Measurements from ENCODE around the gene ARID2.

The ARID2 gene

DNA sequence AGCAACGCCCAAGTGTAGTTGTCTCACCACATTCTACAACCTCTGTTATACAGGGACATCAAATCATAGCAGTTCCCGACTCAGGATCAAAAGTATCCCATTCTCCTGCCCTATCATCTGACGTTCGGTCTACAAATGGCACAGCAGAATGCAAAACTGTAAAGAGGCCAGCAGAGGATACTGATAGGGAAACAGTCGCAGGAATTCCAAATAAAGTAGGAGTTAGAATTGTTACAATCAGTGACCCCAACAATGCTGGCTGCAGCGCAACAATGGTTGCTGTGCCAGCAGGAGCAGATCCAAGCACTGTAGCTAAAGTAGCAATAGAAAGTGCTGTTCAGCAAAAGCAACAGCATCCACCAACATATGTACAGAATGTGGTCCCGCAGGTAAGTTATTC lies 123.0 kb downstream of the ARID2 start:
- DNase-seq (ENCODE audit: low read depth in 2 of 3, low spot score in 2 of 3): no peak

DNA sequence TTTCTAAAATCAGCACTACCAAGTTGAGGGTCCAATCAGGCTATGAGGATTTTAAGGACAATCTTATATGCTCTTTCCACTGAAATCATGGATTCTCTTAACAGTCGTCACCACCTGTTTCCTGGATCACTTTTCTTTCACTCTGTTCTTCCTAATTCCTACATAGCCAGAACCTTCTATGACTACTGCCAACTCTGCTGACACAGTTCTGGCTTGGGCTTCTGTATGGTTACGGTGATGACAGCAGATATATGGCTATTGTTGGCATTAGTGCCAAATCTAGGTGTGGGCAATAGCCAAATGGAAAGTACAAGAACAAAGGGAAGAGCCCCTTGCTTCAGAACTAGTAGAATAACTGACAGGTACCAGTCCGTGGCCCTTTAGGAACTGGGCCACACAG lies 124.0 kb downstream of the ARID2 start:
- DNase-seq (ENCODE audit: low read depth in 2 of 3, low spot score in 2 of 3): no peak

DNA sequence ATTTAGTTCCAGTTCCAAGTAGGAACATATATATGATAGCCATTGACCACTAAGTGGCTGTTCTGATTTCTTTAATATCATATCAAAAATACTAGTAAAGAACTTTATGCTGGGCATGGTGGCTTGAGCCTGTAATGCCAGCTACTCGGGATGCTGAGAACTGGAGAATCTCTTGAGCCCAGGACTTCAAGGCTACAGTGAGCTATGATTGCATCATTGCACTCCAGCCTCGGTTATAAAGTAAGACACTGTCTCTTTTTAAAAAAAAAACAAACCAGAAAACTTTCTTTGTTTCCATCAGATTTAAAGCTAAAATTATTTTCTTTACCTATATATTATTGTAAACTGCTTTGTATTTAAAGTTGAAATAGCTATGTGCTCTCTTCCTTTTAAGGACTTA lies 133.8 kb downstream of the ARID2 start:
- DNase-seq (ENCODE audit: low read depth in 2 of 3, low spot score in 2 of 3): no peak

DNA sequence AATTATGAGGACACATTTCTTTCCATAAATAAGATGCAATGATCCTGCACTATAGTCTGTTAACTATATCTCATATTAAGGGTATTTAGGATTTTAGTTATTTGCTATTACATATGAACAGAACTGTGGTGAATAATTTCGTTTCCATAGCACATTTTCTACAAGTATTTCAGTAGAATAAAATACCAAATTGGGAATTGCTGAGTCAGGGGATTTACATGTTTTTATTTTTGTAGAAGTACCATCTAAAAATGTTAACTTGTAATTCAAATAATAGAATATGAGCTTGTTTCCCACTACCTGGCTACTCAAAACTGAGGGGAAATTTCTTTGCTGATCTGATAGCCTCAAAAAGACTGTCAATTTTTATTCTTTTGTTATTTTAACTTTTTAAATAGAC lies 136.8 kb downstream of the ARID2 start:
- no peak for DNase-seq (ENCODE audit: low read depth in 2 of 3, low spot score in 2 of 3)

DNA sequence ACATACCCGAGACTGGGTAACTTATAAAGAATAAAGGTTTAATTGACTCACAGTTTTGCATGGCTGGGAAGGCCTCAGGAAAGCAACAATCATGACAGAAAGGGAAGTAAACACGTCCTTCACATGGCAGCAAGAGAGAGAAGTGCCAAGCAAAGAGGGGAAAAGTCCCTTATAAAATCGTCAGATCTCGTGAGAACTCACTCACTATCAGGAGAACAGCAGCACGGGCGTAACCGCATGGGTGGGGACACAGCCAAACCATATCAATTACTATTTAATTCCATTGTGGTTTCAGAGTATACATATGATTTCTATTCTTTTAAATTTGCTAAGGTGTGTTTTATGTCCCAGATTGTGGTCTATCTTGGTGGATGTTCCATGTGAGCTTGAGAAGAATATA lies 142.9 kb downstream of the ARID2 start:
- DNase-seq (ENCODE audit: low read depth in 2 of 3, low spot score in 2 of 3): no peak

DNA sequence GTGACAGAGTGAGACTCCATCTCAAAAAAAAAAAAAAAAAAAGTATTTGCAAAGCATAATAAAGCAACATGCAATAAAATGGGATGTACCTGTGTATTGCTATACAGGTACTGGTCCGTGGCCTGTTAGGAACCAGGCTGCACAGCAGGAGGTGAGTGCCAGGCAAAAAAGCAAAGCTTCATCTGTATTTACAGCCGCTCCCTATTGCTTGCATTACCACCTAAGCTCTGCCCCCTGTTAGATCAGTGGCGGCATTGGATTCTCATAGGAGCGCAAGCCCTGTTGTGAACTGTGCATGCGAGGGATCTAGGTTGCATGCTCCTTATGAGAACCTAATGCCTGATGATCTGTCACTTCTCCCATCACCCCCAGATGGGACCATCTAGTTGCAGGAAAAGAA lies 147.6 kb downstream of the ARID2 start:
- no peak for DNase-seq (ENCODE audit: low read depth in 2 of 3, low spot score in 2 of 3)

DNA sequence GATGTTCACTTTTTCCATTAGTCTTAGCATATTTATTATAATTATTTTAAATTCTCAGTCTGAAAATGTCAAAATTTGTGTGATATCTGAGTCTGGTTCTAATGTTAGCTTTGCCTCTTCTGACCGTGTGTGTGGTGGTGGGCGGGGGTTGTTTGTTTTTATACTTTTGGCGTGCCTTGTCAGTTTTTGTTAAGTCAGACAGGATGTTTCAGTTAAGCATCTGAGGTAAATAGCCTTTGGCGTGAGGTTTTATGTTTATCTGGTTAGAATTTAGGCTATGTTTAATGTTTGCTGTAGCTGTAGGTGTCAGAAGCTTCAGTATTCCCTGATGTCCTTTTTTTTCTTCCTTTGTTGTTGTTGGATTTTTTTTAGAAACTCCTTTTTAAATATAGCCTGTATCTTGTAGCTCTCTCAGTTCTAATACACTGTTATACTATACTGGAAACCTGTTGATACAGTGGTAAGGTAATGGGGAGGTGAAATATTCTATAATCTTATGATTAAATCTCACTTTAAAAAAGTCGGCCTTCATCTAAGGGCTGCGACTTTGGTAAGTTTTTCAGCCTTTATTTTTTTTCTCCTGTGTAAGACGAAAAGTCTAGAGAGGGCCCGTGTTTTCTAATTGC lies 149.2 kb downstream of the ARID2 start:
- DNase-seq (ENCODE audit: low read depth in 2 of 3, low spot score in 2 of 3): no peak

DNA sequence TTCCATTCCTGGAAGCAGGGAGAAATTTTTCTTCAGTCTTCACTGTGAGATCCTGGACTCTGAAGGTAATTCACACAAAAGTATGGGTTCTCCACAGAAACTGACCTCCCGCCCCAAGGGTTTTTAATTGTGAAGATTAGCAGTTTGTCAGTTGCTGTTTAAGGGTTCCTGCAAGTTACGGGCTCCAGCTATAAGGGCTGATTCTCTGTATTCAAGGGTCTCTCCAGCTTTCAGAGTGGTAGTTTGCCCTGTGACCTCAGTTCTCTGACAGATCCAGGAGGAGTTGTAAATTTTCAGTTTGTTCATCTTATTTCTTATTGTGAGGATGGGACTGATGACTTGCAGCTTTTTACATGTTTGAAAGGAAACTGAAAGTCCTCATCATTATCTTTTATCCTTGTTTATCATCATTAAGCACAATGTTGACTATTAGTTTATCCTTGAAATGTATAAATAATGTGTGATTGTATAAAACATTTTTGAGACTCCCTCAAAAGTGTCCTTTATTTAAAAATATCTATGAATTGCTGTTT lies 149.9 kb downstream of the ARID2 start:
- no peak for DNase-seq (ENCODE audit: low read depth in 2 of 3, low spot score in 2 of 3)

DNA sequence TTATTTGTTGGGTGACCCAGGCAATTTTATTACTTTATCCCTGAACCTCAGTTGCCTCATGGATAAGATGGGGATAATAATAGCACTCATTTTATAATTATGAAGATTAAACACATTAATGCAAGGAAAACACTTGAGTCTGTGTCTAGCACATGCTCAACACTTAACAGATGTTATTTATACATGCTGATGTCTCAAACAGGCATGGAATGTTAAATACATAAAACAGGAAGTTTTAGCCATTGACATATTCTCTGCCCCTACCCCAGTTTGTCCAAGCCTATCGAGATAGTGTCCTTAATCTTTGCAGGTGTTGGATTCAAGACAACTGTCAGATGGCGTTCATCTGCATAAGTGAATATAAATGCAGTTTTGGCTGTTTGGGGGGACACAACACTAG lies 151.0 kb downstream of the ARID2 start:
- no peak for DNase-seq (ENCODE audit: low read depth in 2 of 3, low spot score in 2 of 3)

DNA sequence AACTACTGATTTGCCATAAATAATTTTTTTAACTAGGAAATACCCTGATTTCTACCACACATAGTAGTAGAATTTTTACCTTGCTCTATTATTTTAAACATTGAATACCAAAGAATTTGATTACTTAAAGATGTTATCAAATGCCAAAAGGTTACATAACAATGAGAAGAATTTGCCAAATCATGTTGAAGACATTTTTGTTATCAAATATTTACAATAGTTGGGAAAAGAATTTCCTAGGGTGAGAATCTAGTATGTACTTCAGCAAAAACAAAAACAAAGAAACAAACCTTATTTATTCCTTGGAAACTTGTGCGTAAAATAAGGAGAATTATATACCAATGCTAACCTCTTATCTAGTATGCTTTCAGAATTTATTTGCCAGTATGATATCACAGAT lies 153.7 kb downstream of the ARID2 start:
- no peak for DNase-seq (ENCODE audit: low read depth in 2 of 3, low spot score in 2 of 3)

DNA sequence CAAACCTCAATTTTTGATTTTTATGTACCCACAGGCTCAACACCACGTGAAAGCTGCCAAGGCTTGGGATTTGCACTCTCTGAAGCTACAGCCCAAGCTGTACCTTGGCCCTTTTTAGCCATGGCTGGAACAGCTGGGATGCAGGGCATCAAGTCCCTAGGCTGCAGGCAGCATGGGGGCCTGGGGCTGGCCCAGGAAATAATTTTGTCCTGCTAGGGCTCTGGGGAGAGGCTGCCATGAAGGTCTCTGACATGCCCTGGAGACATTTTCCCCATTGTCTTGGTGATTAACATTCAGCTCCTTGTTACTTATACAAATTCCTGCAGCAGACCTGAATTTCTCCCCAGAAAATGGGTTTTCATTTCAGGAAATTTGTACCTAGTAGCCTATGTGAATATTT lies 157.2 kb downstream of the ARID2 start:
- DNase-seq (ENCODE audit: low read depth in 2 of 3, low spot score in 2 of 3): no peak

DNA sequence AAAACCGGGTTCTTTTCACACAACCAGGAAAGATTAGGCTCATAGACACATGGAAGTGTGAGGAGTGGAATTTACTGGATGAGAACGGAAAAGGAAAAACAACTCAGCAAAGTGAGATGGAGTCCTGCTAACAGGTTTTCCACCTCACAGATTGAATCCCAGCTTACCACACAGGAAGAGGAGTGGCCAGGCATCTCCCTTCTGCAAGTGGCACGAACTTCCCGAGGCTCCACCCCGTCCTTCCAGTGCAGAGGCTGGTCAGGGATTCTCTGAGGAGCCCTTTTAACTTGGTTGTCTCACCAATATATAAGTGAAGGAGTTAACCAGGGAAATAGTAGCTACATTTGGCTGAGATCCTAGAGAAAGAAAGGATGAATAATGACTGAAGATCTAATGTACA lies 158.0 kb downstream of the ARID2 start:
- DNase-seq (ENCODE audit: low read depth in 2 of 3, low spot score in 2 of 3): no peak

DNA sequence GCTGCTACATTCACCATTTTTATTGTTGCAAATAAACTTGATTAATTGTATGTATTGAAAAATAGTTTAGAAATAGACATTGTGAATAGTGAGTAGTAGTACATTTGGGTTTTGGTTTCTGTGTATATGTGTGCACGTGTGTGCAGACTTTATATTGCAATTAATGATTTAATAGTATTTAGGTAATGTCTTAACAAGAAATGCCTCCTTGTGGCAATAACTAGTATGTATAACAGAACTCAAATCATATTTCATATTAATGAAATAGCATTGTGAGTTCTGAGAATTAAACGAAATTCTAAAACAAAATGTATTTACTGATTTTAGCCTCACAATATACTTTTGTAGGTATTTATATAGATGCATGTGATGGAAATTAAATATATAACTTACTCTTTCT lies 160.8 kb downstream of the ARID2 start:
- DNase-seq (ENCODE audit: low read depth in 2 of 3, low spot score in 2 of 3): no peak

DNA sequence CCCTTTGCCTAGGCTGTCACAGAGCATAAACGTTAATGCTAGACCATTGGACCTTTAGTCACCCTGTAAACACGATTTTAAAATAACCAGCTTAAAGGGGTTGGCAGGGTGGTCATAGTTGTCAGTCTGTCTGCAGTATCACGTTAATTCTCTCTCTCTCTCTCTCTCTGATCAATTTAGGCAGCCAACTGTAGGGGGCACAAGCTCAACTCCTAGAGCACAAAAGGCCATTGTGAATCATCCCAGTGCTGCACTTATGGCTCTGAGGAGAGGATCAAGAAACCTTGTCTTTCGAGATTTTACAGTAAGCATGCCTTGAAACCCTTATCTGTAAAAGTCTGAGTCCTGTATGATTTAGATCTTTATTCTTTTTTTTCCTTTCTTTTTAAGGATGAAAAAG lies 163.7 kb downstream of the ARID2 start:
- no peak for DNase-seq (ENCODE audit: low read depth in 2 of 3, low spot score in 2 of 3)

DNA sequence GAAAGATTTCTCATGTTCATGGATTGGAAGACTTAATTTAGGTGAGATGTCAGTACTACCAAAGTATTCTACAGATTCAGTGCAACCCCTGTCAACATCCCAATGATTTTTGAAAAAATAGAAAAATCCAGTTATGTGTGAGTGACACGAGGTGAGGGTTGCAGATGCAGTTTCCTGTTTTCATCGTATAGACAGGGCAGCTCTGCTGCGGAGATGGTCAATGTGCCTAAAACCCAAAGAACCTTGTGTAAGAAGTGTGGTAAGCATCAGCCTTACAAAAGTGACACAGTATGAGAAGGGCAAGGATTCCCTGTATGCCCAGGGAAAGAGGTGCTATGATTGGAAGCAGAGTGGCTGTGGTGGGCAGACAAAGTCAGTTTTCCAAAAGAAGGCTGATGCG lies 166.5 kb downstream of the ARID2 start:
- DNase-seq (ENCODE audit: low read depth in 2 of 3, low spot score in 2 of 3): no peak

DNA sequence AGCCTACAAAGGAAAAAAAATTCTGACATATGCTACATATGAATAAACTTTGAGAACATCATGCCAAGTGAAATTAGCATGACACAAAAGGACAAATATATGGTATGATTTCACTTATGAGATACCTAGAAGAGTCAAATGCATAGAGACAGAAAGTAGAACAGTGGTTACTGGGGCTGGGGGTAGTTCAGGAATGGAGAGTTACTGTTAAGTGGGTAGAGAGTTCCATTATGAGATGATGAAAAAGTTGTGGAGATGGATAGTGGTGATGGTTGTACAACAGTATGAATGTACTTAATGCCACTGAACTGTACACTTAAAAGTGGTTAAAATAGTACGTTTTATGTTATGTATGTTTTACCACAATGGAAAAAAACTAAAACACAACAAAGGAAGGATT lies 168.6 kb downstream of the ARID2 start:
- DNase-seq (ENCODE audit: low read depth in 2 of 3, low spot score in 2 of 3): no peak

DNA sequence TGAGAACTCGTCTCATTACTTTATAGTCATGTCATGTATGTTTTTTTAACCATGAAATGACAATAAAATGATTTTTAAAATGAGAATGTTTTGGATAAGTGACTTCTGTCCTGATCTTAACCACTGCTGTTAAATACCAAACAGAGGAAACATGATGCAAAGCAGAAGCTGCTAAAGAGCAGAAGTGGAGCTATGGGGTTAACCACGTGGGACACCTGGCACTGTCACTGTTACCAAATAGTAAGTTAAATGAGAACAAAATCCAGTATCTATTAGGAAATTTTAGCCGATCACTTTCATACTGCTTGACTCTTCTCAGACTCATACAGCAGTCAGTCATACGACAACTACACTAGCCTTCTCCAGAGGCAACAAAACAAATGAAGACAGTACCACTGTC lies 178.4 kb downstream of the ARID2 start:
- no peak for DNase-seq (ENCODE audit: low read depth in 2 of 3, low spot score in 2 of 3)

DNA sequence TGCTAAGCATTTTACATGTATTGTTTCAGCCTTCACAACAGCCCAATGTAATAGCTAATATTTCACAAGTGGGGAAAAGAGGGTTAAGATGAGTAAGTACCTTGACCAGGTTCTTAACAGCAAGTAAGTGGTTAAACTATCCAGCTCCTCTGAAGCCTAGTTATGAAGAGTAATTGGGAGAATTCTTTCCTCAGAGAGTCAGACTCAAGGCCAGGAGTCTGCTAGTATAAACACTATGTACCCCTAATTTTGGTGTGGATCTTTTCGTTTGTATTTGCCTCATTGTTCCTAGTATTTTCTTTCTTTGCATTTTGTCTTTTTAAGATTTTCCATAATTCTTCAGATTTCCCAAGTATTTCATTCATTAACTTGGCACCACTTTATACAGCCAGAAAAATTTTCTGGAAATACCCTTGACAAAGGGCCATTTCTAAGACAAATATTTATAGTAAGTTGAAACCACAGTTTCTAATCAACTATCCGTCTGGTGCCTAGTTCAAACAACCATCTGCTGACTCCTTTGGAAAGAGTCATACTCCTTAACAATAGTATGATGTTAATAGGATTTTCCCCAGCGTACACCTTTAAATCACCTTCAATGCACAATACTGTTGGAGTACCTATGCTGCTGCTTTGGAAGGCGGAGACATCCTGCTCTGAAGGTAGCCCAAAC lies 179.7 kb downstream of the ARID2 start:
- no peak for DNase-seq (ENCODE audit: low read depth in 2 of 3, low spot score in 2 of 3)

DNA sequence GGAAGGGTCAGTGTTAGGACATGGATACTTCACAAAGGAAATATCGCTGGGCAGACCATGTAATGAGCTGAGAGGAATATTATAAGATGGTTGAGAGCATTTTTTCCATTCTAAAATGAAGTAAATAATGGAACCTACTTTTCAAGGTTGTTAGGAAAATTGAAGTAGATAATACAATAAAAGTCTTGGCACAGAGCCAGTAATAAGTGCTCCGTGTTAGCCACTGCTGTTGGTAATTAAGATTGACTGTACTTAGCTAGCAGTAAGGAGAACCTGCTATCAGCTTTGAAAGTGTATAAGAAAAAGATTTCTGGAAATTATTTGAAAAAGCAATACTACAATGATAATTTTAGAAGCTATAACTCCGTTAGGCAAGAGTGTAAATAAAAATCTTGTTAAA lies 183.3 kb downstream of the ARID2 start:
- no peak for DNase-seq (ENCODE audit: low read depth in 2 of 3, low spot score in 2 of 3)

DNA sequence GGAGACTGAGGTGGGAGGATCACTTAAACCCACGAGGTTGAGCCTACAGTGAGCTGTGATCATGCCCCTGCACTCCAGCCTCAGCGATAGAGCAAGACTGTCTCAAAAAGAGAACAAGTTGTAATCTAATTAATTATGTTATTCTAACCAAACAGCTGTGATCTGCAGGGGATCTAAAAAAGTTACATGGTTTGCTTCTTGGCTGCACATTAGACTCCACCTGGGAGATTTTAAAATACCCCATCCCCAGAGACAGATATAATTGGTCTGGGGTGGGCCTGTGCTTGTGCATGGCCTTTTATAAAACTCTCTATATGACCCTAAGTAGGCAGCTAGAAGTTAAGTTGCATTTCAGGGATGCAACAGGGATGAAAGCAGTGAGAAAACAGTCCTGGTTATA lies 184.1 kb downstream of the ARID2 start:
- DNase-seq (ENCODE audit: low read depth in 2 of 3, low spot score in 2 of 3): no peak

DNA sequence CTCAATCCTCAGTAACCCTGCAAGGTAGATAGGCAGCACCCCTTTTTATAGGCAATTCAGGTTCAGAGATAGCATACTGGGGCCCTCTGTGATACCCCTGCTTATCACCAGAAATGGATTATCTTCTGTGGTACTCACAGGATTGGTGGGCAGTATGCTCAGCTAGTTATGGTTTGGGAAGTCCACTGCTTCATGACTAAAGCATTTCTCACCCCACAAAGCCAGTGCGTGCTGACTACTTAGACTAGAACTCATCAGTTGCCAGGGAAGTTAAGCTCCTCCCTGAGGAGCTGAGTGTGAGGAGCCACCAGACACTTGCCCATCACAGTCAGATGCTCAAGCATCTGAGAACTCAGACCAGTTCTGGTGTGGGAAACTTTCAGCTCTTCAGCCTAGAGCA lies 184.6 kb downstream of the ARID2 start:
- no peak for DNase-seq (ENCODE audit: low read depth in 2 of 3, low spot score in 2 of 3)

DNA sequence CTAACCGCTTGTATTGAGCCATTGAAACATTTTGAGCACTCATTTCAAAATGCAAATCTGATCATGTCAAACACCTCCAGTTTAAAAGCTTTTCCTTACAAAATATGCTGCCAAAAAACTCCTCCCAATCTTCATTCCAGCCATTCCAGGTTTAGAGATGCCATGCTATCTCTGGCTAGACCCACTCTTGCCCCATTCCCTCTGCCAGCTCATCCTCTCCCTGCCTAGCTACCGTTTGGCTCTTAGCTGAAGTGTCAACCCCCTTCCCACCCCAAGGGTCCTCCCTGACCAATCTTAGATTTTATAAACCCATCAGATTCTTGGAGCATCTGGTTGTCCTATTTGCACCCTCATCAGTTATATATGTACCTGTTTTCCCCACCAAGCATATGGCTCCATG lies 185.9 kb downstream of the ARID2 start:
- DNase-seq (ENCODE audit: low read depth in 2 of 3, low spot score in 2 of 3): no peak

DNA sequence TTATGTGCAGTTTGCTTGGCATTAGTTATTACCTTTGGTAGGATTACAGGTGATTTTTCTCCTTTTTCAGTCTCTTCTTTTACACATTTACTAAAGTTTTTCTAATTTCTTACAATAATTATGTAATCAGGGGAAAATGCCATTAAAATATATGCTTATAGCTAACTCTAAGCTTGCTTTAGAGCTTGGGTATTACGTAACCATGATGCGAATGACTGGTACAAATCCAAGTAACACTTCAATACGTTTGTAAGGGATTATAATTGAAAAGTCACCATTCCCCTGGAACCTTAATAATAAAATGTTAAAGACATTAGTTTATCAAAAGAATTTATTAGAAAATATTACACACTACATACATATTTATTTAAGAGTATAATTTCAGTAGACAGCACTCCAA lies 189.3 kb downstream of the ARID2 start:
- no peak for DNase-seq (ENCODE audit: low read depth in 2 of 3, low spot score in 2 of 3)
